HG03354 (cell line): ENCODE measurements around the gene PDK4.
"Not testable (repeated sequence)": the region's sequence is repeated elsewhere in the genome, so short reads cannot be mapped to it uniquely, and the experiment has no call there.

ENCODE experiments used
- ATAC-seq: cut with Tn5 transposase; IDR thresholded peaks from one replicate; pipeline ENCODE4 v1.9.1; 2021; ENCODE audit warnings: mild to moderate bottlenecking; ENCODE audit not compliant: unreplicated experiment, poor library complexity, severe bottlenecking

PDK4 gene

GRCh38 chr7:95581467-95581866, 14.8 kb downstream of the PDK4 start:
- ATAC-seq: no peak

GRCh38 chr7:95579318-95579717, 17.0 kb downstream of the PDK4 start:
- no peak for ATAC-seq

- ATAC-seq: no peak
Measured at GRCh38 chr7:95578299-95578855, 17.9 kb downstream of the PDK4 start.

GRCh38 chr7:95577137-95577536, 19.2 kb downstream of the PDK4 start:
- ATAC-seq: no peak

GRCh38 chr7:95569720-95570119, 26.6 kb downstream of the PDK4 start:
- no peak for ATAC-seq

GRCh38 chr7:95560674-95561073, 35.6 kb downstream of the PDK4 start:
- ATAC-seq: no peak

GRCh38 chr7:95558864-95559263, 37.5 kb downstream of the PDK4 start:
- no peak for ATAC-seq

- ATAC-seq: no peak
Measured at GRCh38 chr7:95556777-95557176, 39.5 kb downstream of the PDK4 start.

- ATAC-seq: no peak
Measured at GRCh38 chr7:95553939-95554338, 42.4 kb downstream of the PDK4 start.

GRCh38 chr7:95552010-95552926, 44.0 kb downstream of the PDK4 start:
- not testable (repeated sequence) for ATAC-seq

- no peak for ATAC-seq
Measured at GRCh38 chr7:95550546-95550945, 45.8 kb downstream of the PDK4 start.

- ATAC-seq: no peak
Measured at GRCh38 chr7:95549818-95550529, 46.3 kb downstream of the PDK4 start.

GRCh38 chr7:95547361-95548348, 48.7 kb downstream of the PDK4 start:
- ATAC-seq: no peak

- ATAC-seq: no peak
Measured at GRCh38 chr7:95546647-95547046, 49.7 kb downstream of the PDK4 start.

GRCh38 chr7:95545673-95546072, 50.6 kb downstream of the PDK4 start:
- ATAC-seq: no peak

- no peak for ATAC-seq
Measured at GRCh38 chr7:95545007-95545615, 51.2 kb downstream of the PDK4 start.

- no peak for ATAC-seq
Measured at GRCh38 chr7:95544171-95544570, 52.1 kb downstream of the PDK4 start.

- ATAC-seq: no peak
Measured at GRCh38 chr7:95543312-95543711, 53.0 kb downstream of the PDK4 start.

GRCh38 chr7:95540366-95540765, 56.0 kb downstream of the PDK4 start:
- ATAC-seq: no peak
